ENCODE data around the gene ZNF148.
A peak's percentile ranks its signal among the peaks of the same experiment; 100 is the strongest.
"Not testable (repeated sequence)": the region's sequence is repeated elsewhere in the genome, so short reads cannot be mapped to it uniquely, and the experiment has no call there.

Gene ZNF148

GRCh38 chr3:125374996-125375941 is at the start of gene ZNF148:
Gene ZNF148 (minus strand): TSS chr3:125375325. CDS start chr3:125313640, 61,685 bp downstream.
- DNase-seq, result peak; percentile 80 to 91

- no peak for DNase-seq
These were observed 43.2 kb upstream of the ZNF148 start for GRCh38 chr3:125418306-125418705.

GRCh38 chr3:125416235-125416634 is 41.1 kb upstream of the ZNF148 start:
- DNase-seq, result no peak

- no peak for DNase-seq
These were observed 39.5 kb upstream of the ZNF148 start for GRCh38 chr3:125414669-125415068.

- no peak for DNase-seq
These were observed 35.8 kb upstream of the ZNF148 start for GRCh38 chr3:125410922-125411321.

GRCh38 chr3:125406070-125406469 is 30.9 kb upstream of the ZNF148 start:
- DNase-seq, result no peak

GRCh38 chr3:125405515-125405914 is 30.4 kb upstream of the ZNF148 start:
- DNase-seq, result not testable (repeated sequence)

GRCh38 chr3:125403789-125404188 is 28.7 kb upstream of the ZNF148 start:
- DNase-seq, result no peak

GRCh38 chr3:125402639-125403038 is 27.5 kb upstream of the ZNF148 start:
- no peak for DNase-seq

GRCh38 chr3:125401402-125401801 is 26.3 kb upstream of the ZNF148 start:
- peak in 1 of 2 experiments; percentile 9 for DNase-seq

- no peak for DNase-seq
These were observed 23.8 kb upstream of the ZNF148 start for GRCh38 chr3:125398952-125399351.

GRCh38 chr3:125395091-125395490 is 20.0 kb upstream of the ZNF148 start:
- no peak for DNase-seq

GRCh38 chr3:125394406-125394805 is 19.3 kb upstream of the ZNF148 start:
- DNase-seq, result no peak

- no peak for DNase-seq
These were observed 14.2 kb upstream of the ZNF148 start for GRCh38 chr3:125389282-125389681.

- DNase-seq, result not testable (repeated sequence)
These were observed 13.2 kb upstream of the ZNF148 start for GRCh38 chr3:125388369-125388768.

- DNase-seq, result no peak
These were observed 11.7 kb upstream of the ZNF148 start for GRCh38 chr3:125386811-125387210.

- DNase-seq, result no peak
These were observed 8.6 kb upstream of the ZNF148 start for GRCh38 chr3:125383744-125384143.

- no peak for DNase-seq
These were observed 7.2 kb upstream of the ZNF148 start for GRCh38 chr3:125382298-125382697.

GRCh38 chr3:125381743-125382142 is 6.6 kb upstream of the ZNF148 start:
- no peak for DNase-seq

- no peak for DNase-seq
These were observed 6.2 kb upstream of the ZNF148 start for GRCh38 chr3:125381314-125381713.

GRCh38 chr3:125379483-125379882 is 4.4 kb upstream of the ZNF148 start:
- DNase-seq, result no peak

- DNase-seq, result no peak
These were observed 3.6 kb upstream of the ZNF148 start for GRCh38 chr3:125378762-125379161.

GRCh38 chr3:125375950-125376679 is 990 bp upstream of the ZNF148 start:
- peak; percentile 62 to 80 for DNase-seq

- DNase-seq, result peak in 1 of 2 experiments; percentile 18
These were observed 577 bp downstream of the ZNF148 start for GRCh38 chr3:125374501-125374995.
